Progenitor cell of endocrine pancreas (in vitro differentiated cells): Measurements from ENCODE around the gene HFE. TPM values are rescaled to one million over a fixed set of nuclear protein-coding genes. Genes with fewer than 3 reads are reported as not detected.

Experiments used
- DNase-seq: peaks from one replicate; pipeline ENCODE4 v3.0.0; 2021; ENCODE audit warnings: low spot score; ENCODE audit not compliant: unreplicated experiment
- H3K27ac Mint-ChIP-seq: 2 replicates; pipeline ENCODE4 v1.8.0; 2021; ENCODE audit warnings: mild to moderate bottlenecking, moderate library complexity, mixed read lengths
- H3K27me3 Mint-ChIP-seq: 2 replicates; pipeline ENCODE4 v1.8.0; 2021; ENCODE audit warnings: mixed read lengths
- H3K36me3 Mint-ChIP-seq: 2 replicates; pipeline ENCODE4 v1.8.0; 2022; ENCODE audit warnings: mixed read lengths; ENCODE audit not compliant: insufficient read depth
- H3K4me1 Mint-ChIP-seq: 2 replicates; pipeline ENCODE4 v1.8.0; 2021; ENCODE audit warnings: low read depth, mixed read lengths
- H3K4me3 Mint-ChIP-seq: 2 replicates; pipeline ENCODE4 v1.8.0; 2021; ENCODE audit warnings: low read depth, mild to moderate bottlenecking, moderate library complexity, mixed read lengths
- H3K9me3 Mint-ChIP-seq: 2 replicates; pipeline ENCODE4 v1.8.0; 2021; ENCODE audit warnings: low read depth, mixed read lengths
- total RNA-seq: library from RNA; stranded (reverse); gene quantifications from 2 replicates; pipeline ENCODE4 v1.2.1, GENCODE V29; 2021
- TF ChIP-seq, protein P1 (sequence below): fragments of 200-600 bp; sonication (generic); IDR thresholded peaks from one replicate; pipeline ENCODE4 v1.5.0; 2021; ENCODE audit warnings: antibody characterized with exemption, mild to moderate bottlenecking; ENCODE audit not compliant: unreplicated experiment

The HFE gene
- total RNA-seq, 1 donor from 2014 or later = 1.1 TPM

DNA sequence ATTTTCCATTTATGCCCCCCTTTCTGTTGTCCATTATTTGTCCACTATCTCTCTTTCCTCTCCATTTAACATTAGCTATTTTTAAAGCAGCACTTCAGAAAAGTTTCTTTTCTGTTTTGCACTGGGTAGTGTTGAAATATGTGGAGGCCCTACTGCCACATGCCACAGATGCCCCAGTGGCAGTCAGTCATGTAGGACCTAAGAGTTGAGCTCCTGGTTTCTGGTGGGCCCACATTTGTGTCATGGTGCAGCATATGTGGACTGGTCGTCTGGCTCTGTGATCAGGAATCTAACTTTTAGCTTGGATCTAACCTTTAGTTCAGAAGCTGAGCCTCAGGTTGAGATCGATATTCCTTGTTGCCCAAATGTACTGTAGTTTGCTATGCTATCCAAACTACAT, 54.8 kb downstream of the HFE start:
- no peak overlapping the region for H3K4me3 Mint-ChIP-seq
- H3K27ac Mint-ChIP-seq = peak overlapping the region; percentile 81
- H3K9me3 Mint-ChIP-seq = no peaks in the 10 kb centered on the region
- TF ChIP-seq, protein P1, sequence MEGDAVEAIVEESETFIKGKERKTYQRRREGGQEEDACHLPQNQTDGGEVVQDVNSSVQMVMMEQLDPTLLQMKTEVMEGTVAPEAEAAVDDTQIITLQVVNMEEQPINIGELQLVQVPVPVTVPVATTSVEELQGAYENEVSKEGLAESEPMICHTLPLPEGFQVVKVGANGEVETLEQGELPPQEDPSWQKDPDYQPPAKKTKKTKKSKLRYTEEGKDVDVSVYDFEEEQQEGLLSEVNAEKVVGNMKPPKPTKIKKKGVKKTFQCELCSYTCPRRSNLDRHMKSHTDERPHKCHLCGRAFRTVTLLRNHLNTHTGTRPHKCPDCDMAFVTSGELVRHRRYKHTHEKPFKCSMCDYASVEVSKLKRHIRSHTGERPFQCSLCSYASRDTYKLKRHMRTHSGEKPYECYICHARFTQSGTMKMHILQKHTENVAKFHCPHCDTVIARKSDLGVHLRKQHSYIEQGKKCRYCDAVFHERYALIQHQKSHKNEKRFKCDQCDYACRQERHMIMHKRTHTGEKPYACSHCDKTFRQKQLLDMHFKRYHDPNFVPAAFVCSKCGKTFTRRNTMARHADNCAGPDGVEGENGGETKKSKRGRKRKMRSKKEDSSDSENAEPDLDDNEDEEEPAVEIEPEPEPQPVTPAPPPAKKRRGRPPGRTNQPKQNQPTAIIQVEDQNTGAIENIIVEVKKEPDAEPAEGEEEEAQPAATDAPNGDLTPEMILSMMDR = no peak
- DNase-seq = no peak
- H3K4me1 Mint-ChIP-seq = peaks cover 22% of the 10 kb centered on the region
- peaks cover 2% of the 10 kb centered on the region for H3K36me3 Mint-ChIP-seq
- H3K27me3 Mint-ChIP-seq = no peaks in the 10 kb centered on the region

Other genes with a start within 250 kb of the HFE start
- 0.34 and 0.58 TPM in 2 replicates for gene SLC17A3, start 213.2 kb upstream of the HFE start, total RNA-seq
- gene SLC17A2, start 156.7 kb upstream of the HFE start, total RNA-seq = not detected in 2 replicates
- 5.7 and 5.9 TPM in 2 replicates for gene TRIM38, start 124.6 kb upstream of the HFE start, total RNA-seq